ENCODE results near the gene WNT3A. TPM values are rescaled to one million over a fixed set of nuclear protein-coding genes. Genes with fewer than 3 reads are reported as not detected.

Gene WNT3A
- total RNA-seq, 4 donors from 2014 or later: not detected

DNA sequence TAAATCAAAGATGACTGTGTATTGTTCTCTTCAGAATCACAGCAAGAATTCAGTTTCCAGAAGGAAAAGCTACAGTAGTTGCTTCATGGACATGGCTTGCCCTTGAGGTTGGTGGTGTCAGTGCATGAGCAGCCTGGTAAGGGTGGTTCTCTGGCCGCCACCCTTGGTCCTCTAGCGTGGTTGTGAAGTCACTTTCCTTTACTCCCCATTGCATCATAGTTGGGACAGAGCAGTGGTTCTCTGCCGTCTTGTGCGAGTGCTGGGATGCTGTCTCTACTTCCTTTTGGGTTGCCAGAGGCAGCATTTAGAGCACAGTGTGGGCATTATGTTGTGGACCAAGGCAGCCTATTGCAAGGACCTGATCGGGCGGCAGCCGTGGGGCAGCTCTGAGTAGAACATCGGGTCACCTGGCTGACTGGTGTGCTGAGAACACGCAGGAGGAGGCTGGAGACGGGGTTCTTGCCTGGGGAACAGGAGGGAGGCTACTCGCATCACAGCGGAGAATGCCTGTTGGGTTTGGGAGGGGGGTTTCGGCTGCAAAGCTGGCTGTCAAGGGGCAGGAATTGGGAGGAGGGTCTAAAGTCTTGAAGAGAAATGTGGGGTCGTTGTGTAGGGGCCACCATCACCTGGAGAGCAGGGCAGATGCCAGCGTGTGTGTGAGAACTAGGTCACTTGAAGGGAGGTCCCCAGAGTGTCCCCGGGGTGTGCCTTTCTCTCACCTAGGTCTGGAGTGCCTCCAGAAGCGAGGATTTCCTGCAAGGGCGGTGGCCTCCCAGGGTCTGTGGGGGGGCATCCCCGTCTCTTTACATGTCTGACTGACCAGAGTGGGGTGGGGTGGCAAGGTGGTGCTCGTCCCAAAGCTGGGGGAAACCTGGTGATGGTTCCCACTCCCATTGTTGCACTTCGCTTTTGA is 82.0 kb downstream of the WNT3A start:
- peak overlapping the region in 1 of 2 donors; percentile 25 for H3K27ac ChIP-seq
- peaks cover 22 to 64% of the 10 kb centered on the region in 2 donors for H3K4me1 ChIP-seq
- no peak overlapping the region for H3K4me3 ChIP-seq
- no peaks in the 10 kb centered on the region for H3K9me3 ChIP-seq
- TF ChIP-seq, protein P1, sequence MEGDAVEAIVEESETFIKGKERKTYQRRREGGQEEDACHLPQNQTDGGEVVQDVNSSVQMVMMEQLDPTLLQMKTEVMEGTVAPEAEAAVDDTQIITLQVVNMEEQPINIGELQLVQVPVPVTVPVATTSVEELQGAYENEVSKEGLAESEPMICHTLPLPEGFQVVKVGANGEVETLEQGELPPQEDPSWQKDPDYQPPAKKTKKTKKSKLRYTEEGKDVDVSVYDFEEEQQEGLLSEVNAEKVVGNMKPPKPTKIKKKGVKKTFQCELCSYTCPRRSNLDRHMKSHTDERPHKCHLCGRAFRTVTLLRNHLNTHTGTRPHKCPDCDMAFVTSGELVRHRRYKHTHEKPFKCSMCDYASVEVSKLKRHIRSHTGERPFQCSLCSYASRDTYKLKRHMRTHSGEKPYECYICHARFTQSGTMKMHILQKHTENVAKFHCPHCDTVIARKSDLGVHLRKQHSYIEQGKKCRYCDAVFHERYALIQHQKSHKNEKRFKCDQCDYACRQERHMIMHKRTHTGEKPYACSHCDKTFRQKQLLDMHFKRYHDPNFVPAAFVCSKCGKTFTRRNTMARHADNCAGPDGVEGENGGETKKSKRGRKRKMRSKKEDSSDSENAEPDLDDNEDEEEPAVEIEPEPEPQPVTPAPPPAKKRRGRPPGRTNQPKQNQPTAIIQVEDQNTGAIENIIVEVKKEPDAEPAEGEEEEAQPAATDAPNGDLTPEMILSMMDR (IDR thresholded peaks at IDR 0.05): no peak
- no peak for TF ChIP-seq POLR2A (IDR thresholded peaks at IDR 0.05)
- H3K27me3 ChIP-seq: no peaks in the 10 kb centered on the region
- peak in 1 of 2 donors; percentile 12 for DNase-seq
- intact Hi-C loops (cut with DNase I; ENCODE audit: low total_unique reads): no loop called here
- no peaks in the 10 kb centered on the region for H3K36me3 ChIP-seq

DNA sequence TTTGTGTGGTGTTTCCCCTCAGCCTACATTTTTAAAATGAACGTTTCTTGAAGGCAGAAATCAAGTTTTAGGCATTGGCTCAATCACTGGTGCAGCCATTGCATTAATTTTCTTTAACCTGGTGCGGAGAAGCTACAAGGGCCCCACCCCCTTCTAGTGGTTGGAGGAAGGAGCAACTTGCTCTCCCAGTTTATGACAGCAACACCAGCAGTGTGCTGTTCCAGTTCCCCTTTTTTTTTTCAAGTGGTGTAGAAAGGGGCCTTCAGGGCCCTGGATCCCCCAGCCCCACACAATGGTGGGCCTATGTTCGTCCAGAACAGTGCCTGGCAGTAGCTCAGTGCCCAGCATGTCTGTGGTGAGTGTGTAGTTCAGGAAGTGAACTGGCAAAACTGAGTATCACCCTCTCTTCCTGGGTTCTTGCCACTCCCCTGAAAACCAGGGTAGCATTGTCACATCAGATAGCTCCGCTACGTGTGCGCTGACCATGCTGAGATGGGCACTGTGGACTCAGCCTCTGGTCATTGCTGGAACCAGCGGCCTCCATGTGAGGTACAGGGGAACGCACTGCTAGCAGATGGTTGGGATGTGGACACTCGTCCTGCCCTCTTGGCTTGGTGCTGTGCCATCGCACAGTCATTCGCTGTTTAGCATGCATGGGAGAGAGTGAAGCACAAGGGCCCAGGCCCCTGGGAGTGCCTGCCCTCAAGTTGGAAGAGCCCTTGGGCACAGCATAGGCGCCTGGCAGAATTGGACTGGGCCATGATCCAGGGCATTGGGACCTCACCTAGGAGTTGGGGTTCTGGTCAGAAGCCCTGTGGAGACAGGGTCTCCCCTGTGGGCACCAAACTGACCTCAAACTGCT is 83.0 kb downstream of the WNT3A start:
- Histone ChIP-seq H3K27ac (no peak overlapping the region), H3K36me3 (no peaks in the 10 kb centered on the region), H3K27me3 (no peaks in the 10 kb centered on the region), H3K4me1 (peaks cover 21 to 61% of the 10 kb centered on the region in 2 donors), H3K4me3 (no peak overlapping the region), H3K9me3 (peaks cover 0 to 9% of the 10 kb centered on the region in 2 donors)
- TF ChIP-seq POLR2A (IDR thresholded peaks at IDR 0.05): no peak
- TF ChIP-seq, protein P1 (IDR thresholded peaks at IDR 0.05): no peak
- intact Hi-C loops (cut with DNase I; ENCODE audit: low total_unique reads): no loop called here
- peak in 1 of 2 donors; percentile 13 for DNase-seq

DNA sequence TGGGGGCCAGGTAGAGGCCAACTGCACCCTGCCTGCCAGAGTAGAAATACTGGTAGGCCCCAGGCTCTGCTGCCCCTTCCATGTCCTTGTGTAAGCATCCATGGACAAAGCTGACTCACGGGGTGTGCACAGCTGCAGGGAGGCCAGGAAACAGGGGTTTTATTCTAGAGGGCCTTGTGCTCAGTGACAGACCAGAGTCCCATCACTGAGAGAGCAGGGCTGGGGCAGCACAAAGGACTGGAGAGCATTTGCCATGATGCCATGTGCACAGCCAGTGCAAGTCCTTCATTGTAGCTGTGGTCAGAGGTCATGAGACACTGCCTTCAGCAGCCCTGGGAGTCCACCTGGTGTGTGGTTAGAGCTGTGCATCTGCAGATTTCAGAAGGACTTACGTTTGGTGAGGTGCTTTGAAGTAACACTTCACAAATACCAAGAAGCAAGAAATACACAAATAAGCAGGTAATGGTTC is 83.8 kb downstream of the WNT3A start:
- H3K36me3 ChIP-seq: no peaks in the 10 kb centered on the region
- peak in 1 of 2 donors; percentile 12 for DNase-seq
- peaks cover 16 to 52% of the 10 kb centered on the region in 2 donors for H3K4me1 ChIP-seq
- no peaks in the 10 kb centered on the region for H3K27me3 ChIP-seq
- no peak overlapping the region for H3K4me3 ChIP-seq
- intact Hi-C loops (cut with DNase I; ENCODE audit: low total_unique reads): no loop called here
- TF ChIP-seq POLR2A (IDR thresholded peaks at IDR 0.05): no peak
- TF ChIP-seq, protein P1 (IDR thresholded peaks at IDR 0.05): no peak
- no peak overlapping the region for H3K27ac ChIP-seq
- peaks cover 0 to 12% of the 10 kb centered on the region in 2 donors for H3K9me3 ChIP-seq

DNA sequence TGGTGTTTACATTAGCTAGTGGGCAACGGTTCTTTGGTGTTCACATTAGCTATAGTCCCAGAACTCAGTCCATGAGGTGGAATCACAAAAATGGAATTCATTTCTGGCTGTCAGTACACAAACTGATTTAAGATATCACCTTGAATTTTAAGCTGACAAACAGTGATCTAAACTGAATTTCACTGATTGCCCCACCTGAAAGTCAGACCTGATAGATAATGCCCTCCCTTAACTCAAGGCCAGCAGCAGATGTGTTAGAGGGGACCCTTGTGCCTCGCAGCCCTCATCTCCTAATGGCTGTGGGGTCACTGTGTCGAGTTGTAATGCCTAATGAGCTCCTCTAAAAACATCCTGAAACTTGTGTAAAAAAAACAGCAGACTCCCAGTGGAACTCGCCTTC is 84.3 kb downstream of the WNT3A start:
- Histone ChIP-seq H3K4me3 (no peak overlapping the region), H3K4me1 (peaks cover 16 to 48% of the 10 kb centered on the region in 2 donors)
- TF ChIP-seq, protein P1 (IDR thresholded peaks at IDR 0.05): no peak
- TF ChIP-seq POLR2A (IDR thresholded peaks at IDR 0.05): no peak

More for the DNA sequence above, 84.3 kb downstream of the WNT3A start:
- Histone ChIP-seq H3K27ac (no peak overlapping the region), H3K9me3 (peaks cover 0 to 12% of the 10 kb centered on the region in 2 donors), H3K36me3 (no peaks in the 10 kb centered on the region), H3K27me3 (no peaks in the 10 kb centered on the region)
- intact Hi-C loops (cut with DNase I; ENCODE audit: low total_unique reads): no loop called here
- no peak for DNase-seq
